ENCODE data around the gene BAHD1.

GRCh38 chr15:40449275-40449674, 8.5 kb downstream of the BAHD1 start:
- TF ChIP-seq, protein P1, sequence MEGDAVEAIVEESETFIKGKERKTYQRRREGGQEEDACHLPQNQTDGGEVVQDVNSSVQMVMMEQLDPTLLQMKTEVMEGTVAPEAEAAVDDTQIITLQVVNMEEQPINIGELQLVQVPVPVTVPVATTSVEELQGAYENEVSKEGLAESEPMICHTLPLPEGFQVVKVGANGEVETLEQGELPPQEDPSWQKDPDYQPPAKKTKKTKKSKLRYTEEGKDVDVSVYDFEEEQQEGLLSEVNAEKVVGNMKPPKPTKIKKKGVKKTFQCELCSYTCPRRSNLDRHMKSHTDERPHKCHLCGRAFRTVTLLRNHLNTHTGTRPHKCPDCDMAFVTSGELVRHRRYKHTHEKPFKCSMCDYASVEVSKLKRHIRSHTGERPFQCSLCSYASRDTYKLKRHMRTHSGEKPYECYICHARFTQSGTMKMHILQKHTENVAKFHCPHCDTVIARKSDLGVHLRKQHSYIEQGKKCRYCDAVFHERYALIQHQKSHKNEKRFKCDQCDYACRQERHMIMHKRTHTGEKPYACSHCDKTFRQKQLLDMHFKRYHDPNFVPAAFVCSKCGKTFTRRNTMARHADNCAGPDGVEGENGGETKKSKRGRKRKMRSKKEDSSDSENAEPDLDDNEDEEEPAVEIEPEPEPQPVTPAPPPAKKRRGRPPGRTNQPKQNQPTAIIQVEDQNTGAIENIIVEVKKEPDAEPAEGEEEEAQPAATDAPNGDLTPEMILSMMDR (conservative IDR thresholded peaks at IDR 0.05 in 1 of 2, IDR thresholded peaks at IDR 0.05 in 1 of 2; ENCODE audit: low read depth in 1 of 2, low read length in 2 of 2): no peak
- TF ChIP-seq EZH2 (IDR thresholded peaks at IDR 0.05; ENCODE audit: low read length, missing control alignments): no peak

Data from fibroblast of lung (primary cell).